Measurements from ENCODE around the gene SPTBN1. TPM values are rescaled to one million over a fixed set of nuclear protein-coding genes. Genes with fewer than 3 reads are reported as not detected.

Gene SPTBN1
- total and polyA plus RNA-seq, 2 of the 13 experiments (the other 11 are each of a cell fraction or from before 2014, with no cell fraction given): 123 to 299 TPM

DNA sequence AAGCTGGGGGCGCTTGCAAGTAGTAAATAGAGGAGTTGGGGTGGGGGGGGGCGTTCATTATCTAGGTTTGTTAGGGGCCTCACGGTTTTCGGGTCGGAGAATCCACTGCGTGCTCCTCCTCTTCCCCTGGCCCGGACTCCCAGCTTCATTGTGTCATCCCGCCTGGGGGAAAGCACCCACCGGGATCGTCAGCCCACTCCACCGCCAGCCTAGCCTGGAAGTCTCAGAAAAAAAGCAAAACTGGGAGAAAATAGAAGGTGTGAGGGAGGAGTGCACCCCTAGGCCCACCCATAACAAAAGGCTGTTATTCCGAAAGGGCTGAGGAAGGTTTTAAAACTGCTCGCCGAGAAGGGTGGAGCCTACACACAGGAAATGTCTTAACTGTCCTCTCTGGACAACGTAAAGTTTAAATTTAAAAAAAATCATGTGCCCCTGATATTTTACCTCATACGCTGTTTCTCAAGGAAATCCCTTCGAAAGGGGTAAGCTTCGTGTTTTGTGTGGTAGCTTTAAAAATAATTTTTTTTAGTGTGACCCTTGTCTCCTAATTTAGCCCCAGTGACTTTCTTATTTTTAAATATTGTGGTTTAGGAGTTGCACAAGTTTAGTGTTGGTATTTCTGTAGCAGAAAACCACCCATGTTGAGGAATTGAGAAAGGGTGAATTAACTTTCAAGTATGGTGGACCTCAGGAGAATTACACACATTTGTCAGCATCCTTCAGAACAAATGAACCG is 104.2 kb downstream of the SPTBN1 start (continued):
- TF ChIP-seq KMT2A (CRISPR knock-in tag; IDR thresholded peaks at IDR 0.05): no peak; the same call in 1 of the 2 replicates
- peak in 1 of 2 experiments; percentile 19; a peak in 1 of 4 replicates for TF ChIP-seq HMGXB4 (CRISPR knock-in tag; IDR thresholded peaks at IDR 0.05; ENCODE audit: borderline replicate concordance in 1 of 2, low read depth in 1 of 2)
- TF ChIP-seq HDAC1 (CRISPR knock-in tag; IDR thresholded peaks at IDR 0.05): peak; percentile 11; the same call in 1 of the 2 replicates
- no peak for TF ChIP-seq ZBTB20 (CRISPR knock-in tag; IDR thresholded peaks at IDR 0.05; ENCODE audit: borderline replicate concordance, low read depth)
- TF ChIP-seq FOXJ3 (CRISPR knock-in tag; IDR thresholded peaks at IDR 0.05; ENCODE audit: borderline replicate concordance): no peak
- TF ChIP-seq RBM22 (optimal IDR thresholded peaks at IDR 0.05; ENCODE audit: low read length): peak; percentile 20
- no peak for TF ChIP-seq MXI1 (IDR thresholded peaks at IDR 0.05; ENCODE audit: borderline replicate concordance, low read depth, low read length)
- no peak for TF ChIP-seq ATF1 (CRISPR knock-in tag; IDR thresholded peaks at IDR 0.05)
- no peak for TF ChIP-seq ZNF781 (CRISPR knock-in tag; IDR thresholded peaks at IDR 0.05; ENCODE audit: borderline replicate concordance, not compliant biosample characterization)
- TF ChIP-seq ELK4 (CRISPR knock-in tag; IDR thresholded peaks at IDR 0.05; ENCODE audit: borderline replicate concordance): no peak
- no peak for TF ChIP-seq CCAR2 (optimal IDR thresholded peaks at IDR 0.05; ENCODE audit: low read depth, low read length)
- TF ChIP-seq ZNF746 (CRISPR knock-in tag; IDR thresholded peaks at IDR 0.05): no peak
- TF ChIP-seq HIVEP1 (CRISPR knock-in tag; IDR thresholded peaks at IDR 0.05): no peak
- TF ChIP-seq ZNF484 (CRISPR knock-in tag; IDR thresholded peaks at IDR 0.05; ENCODE audit: borderline replicate concordance, low read depth): no peak
- TF ChIP-seq ARNTL (CRISPR knock-in tag; IDR thresholded peaks at IDR 0.05): 0 out of 2 replicates have a peak, but pooled peaks have one; percentile 13
- TF ChIP-seq U2AF2 (IDR thresholded peaks at IDR 0.05; ENCODE audit: low read depth, low read length): 0 out of 2 replicates have a peak, but pooled peaks have one; percentile 48
- TF ChIP-seq, protein P1, sequence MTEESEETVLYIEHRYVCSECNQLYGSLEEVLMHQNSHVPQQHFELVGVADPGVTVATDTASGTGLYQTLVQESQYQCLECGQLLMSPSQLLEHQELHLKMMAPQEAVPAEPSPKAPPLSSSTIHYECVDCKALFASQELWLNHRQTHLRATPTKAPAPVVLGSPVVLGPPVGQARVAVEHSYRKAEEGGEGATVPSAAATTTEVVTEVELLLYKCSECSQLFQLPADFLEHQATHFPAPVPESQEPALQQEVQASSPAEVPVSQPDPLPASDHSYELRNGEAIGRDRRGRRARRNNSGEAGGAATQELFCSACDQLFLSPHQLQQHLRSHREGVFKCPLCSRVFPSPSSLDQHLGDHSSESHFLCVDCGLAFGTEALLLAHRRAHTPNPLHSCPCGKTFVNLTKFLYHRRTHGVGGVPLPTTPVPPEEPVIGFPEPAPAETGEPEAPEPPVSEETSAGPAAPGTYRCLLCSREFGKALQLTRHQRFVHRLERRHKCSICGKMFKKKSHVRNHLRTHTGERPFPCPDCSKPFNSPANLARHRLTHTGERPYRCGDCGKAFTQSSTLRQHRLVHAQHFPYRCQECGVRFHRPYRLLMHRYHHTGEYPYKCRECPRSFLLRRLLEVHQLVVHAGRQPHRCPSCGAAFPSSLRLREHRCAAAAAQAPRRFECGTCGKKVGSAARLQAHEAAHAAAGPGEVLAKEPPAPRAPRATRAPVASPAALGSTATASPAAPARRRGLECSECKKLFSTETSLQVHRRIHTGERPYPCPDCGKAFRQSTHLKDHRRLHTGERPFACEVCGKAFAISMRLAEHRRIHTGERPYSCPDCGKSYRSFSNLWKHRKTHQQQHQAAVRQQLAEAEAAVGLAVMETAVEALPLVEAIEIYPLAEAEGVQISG (CRISPR knock-in tag; IDR thresholded peaks at IDR 0.05): no peak
- no peak for TF ChIP-seq ZNF792 (CRISPR knock-in tag; IDR thresholded peaks at IDR 0.05)
- TF ChIP-seq MYC (CRISPR knock-in tag; IDR thresholded peaks at IDR 0.05; ENCODE audit: borderline replicate concordance): peak; percentile 6; the same call in 1 of the 2 replicates
- TF ChIP-seq DR1 (CRISPR knock-in tag; IDR thresholded peaks at IDR 0.05): no peak
- no peak for TF ChIP-seq RARA (CRISPR knock-in tag; IDR thresholded peaks at IDR 0.05)
- TF ChIP-seq NR1H2 (CRISPR knock-in tag; IDR thresholded peaks at IDR 0.05; ENCODE audit: borderline replicate concordance, low read depth): no peak
- no peak for TF ChIP-seq FOXK2 (IDR thresholded peaks at IDR 0.05)
- no peak for TF ChIP-seq ZNF678 (CRISPR knock-in tag; IDR thresholded peaks at IDR 0.05)
- TF ChIP-seq ZNF879 (CRISPR knock-in tag; IDR thresholded peaks at IDR 0.05): no peak
- TF ChIP-seq SYNCRIP (IDR thresholded peaks at IDR 0.05; ENCODE audit: insufficient read depth, low read depth, low read length): no peak
